ENCODE results near the gene IL1RAPL2. TPM values are rescaled to one million over a fixed set of nuclear protein-coding genes. Genes with fewer than 3 reads are reported as not detected.
"Not testable (repeated sequence)": the region's sequence is repeated elsewhere in the genome, so short reads cannot be mapped to it uniquely, and the experiment has no call there.

Gene IL1RAPL2
- total RNA-seq, 1 experiment from 2014 or later, result not detected

- no peak for DNase-seq (ENCODE audit: low read depth)
- in situ Hi-C loops (cut with HindIII; ENCODE audit: low pct_unique_long_range_greater_than_20kb, low sequenced_read_pairs), result no loop called here
Observed at GRCh38 chrX:105101378-105101777, 535.4 kb downstream of the IL1RAPL2 start.

DNA sequence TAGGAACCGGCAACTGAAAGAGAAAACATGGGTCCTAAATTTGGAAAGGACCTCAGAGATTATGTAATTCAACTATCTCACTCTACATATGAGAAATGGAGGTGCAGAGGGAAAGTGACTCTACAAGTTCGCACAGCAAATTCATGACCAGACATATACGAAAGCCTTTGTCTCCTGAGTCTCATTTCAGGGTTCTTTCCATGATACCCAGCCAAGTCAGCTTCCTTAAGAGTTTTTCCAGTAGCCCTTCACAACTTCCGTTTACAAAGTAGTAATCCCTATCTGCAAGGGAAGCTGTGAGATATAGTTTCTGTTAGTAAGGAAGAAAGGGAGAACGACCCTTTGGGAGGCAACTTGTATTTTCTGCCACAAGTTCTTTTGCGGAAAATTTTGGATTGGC, 543.9 kb downstream of the IL1RAPL2 start:
- in situ Hi-C loops (cut with HindIII; ENCODE audit: low pct_unique_long_range_greater_than_20kb, low sequenced_read_pairs), result no loop called here
- no peak for DNase-seq (ENCODE audit: low read depth)

DNA sequence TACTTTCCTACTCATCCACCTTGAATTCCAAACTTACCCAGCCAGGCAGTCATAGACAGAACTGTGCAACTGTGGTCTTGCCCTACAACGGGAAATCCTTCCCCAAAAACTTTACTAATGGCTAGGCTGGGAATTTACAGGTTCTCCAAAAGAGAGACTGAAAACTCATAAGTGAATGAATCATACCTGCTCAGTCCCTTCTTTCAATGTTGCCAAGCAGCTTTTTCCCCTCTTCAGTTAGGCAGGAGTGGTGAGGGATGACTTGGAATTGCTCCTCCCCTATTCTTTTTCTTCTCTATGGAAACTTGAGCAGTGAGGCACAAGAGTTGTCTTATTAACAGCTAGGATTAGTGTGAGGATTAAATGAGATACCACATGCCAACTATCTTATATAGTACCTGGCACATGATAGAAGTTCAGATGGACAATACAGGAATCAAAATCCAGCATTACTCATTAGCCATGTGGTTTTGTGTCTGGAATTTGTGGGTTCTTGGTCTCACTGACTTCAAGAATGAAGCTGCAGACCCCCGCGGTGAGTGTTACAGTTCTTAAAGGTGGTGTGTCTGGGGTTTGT, 548.6 kb downstream of the IL1RAPL2 start:
- in situ Hi-C loops (cut with HindIII; ENCODE audit: low pct_unique_long_range_greater_than_20kb, low sequenced_read_pairs), result no loop called here
- DNase-seq (ENCODE audit: low read depth), result no peak

DNA sequence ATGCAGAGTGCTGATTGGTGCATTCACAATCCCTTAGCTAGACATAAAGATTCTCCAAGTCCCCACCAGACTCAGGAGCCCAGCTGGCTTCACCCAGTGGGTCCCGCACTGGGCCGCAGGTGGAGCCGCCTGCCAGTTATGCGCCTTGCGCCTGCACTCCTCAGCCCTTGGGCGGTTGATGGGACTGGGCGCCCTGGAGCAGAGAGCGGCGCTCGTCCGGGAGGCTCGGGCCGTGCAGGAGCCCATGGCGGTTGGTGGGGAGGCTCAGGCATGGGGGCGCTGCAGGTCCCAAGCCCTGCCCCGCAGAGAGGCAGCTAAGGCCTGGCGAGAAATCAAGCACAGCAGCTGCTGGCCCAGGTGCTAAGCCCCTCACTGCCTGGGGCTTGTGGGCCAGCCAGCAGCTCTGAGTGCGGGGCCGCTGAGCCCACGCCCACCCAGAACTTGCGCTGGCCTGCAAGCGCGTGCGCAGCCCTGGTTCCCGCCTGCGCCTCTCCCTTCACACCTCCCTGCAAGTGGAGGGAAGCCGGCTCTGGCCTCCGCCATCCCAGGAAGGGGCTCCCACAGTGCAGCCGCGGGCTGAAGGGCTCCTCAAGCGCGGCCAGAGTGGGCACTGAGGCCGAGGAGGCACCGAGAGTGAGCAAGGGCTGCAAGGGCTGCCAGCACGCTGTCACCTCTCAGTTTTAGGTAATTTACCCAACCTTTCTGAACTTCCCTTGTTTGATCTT, 549.8 kb downstream of the IL1RAPL2 start:
- in situ Hi-C loops (cut with HindIII; ENCODE audit: low pct_unique_long_range_greater_than_20kb, low sequenced_read_pairs); DNase-seq (ENCODE audit: low read depth): not testable (repeated sequence)

- in situ Hi-C loops (cut with HindIII; ENCODE audit: low pct_unique_long_range_greater_than_20kb, low sequenced_read_pairs), result no loop called here
- DNase-seq (ENCODE audit: low read depth), result no peak
Observed at GRCh38 chrX:105116486-105116885, 550.5 kb downstream of the IL1RAPL2 start.

DNA sequence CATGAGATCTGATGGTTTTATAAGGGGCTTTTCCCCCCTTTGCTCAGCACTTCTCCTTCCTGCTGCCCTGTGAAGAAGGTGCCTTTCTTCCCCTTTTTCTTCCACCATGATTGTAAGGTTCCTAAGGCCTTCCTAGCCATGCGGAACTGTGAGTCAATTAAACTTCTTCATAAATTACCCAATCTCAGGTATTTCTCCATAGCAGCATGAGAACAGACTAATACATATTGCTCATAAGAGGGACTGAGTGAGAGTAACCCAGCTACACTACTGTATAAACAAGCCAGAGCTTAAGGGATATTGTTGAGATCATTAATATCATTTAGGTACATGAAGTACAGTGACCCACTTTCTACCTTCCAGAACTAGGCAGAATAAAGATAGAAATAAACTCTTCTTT, 551.6 kb downstream of the IL1RAPL2 start:
- no peak for DNase-seq (ENCODE audit: low read depth)
- in situ Hi-C loops (cut with HindIII; ENCODE audit: low pct_unique_long_range_greater_than_20kb, low sequenced_read_pairs), result no loop called here

DNA sequence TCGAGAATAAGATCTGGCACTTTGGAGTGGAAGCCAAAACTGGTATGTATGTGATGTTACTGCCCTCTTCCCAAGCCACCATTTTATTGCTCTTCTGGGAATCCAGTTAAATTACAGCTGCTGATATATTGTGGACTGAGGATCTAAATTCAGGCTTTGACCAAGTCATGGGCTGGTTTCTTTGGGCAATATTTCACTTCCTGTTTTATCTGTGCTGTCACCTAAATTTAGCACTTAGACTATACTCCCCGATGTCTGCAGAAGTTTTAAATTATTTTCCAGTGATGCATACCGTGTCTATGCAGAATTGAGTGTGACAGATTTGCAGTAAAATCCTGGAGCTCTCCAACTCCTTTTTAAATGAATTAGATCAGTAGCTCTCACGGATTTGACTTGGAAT, 554.5 kb downstream of the IL1RAPL2 start:
- no peak for DNase-seq (ENCODE audit: low read depth)
- in situ Hi-C loops (cut with HindIII; ENCODE audit: low pct_unique_long_range_greater_than_20kb, low sequenced_read_pairs), result no loop called here

DNA sequence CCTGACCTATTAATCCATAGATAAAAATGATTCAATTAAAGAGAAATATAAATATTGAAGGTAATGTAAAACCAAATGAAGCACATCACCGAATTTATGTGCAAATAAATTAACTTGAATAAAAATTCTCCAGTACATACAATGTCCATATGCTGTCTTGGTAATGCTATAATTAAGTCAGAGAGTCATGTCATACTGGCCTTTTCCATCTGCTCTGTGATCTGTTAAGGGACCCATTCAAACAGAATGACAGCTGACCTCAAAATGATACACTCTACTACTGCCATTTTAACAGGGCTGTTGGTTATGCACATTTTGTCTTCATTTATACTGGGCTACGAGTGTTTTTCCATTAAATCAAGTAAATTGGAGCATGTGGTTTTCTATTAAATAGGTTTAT, 555.2 kb downstream of the IL1RAPL2 start:
- no peak for DNase-seq (ENCODE audit: low read depth)
- in situ Hi-C loops (cut with HindIII; ENCODE audit: low pct_unique_long_range_greater_than_20kb, low sequenced_read_pairs), result no loop called here

GRCh38 chrX:105126201-105126600, 560.2 kb downstream of the IL1RAPL2 start:
- in situ Hi-C loops (cut with HindIII; ENCODE audit: low pct_unique_long_range_greater_than_20kb, low sequenced_read_pairs), result no loop called here
- DNase-seq (ENCODE audit: low read depth), result no peak

- no peak for DNase-seq (ENCODE audit: low read depth)
- in situ Hi-C loops (cut with HindIII; ENCODE audit: low pct_unique_long_range_greater_than_20kb, low sequenced_read_pairs), result no loop called here
Observed at GRCh38 chrX:105134273-105134672, 568.3 kb downstream of the IL1RAPL2 start.

- no peak for DNase-seq (ENCODE audit: low read depth)
- in situ Hi-C loops (cut with HindIII; ENCODE audit: low pct_unique_long_range_greater_than_20kb, low sequenced_read_pairs), result no loop called here
Observed at GRCh38 chrX:105136786-105137185, 570.8 kb downstream of the IL1RAPL2 start.

- no peak for DNase-seq (ENCODE audit: low read depth)
- in situ Hi-C loops (cut with HindIII; ENCODE audit: low pct_unique_long_range_greater_than_20kb, low sequenced_read_pairs), result no loop called here
Observed at GRCh38 chrX:105150036-105150435, 584.0 kb downstream of the IL1RAPL2 start.

GRCh38 chrX:105150557-105150956, 584.6 kb downstream of the IL1RAPL2 start:
- in situ Hi-C loops (cut with HindIII; ENCODE audit: low pct_unique_long_range_greater_than_20kb, low sequenced_read_pairs), result no loop called here
- no peak for DNase-seq (ENCODE audit: low read depth)

DNA sequence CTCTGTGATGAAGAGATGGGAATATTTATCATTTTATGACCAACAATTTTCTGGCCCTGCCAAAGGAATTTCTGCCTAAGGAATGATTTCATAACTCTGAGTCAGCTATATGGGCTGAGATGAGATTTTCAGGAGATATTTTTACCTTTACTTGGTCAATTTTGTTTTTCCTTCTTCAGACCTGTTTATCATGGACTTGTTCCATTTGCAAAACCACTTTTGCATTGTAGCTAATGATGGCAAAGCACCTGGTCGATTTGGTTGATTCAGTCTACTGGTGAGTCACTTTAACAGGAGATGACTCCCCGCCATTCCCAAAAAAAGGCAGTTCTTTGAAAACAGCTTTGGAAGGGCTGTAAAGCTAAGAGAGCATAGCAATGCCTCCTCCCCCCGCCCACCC, 601.2 kb downstream of the IL1RAPL2 start:
- in situ Hi-C loops (cut with HindIII; ENCODE audit: low pct_unique_long_range_greater_than_20kb, low sequenced_read_pairs), result no loop called here
- DNase-seq (ENCODE audit: low read depth), result no peak

DNA sequence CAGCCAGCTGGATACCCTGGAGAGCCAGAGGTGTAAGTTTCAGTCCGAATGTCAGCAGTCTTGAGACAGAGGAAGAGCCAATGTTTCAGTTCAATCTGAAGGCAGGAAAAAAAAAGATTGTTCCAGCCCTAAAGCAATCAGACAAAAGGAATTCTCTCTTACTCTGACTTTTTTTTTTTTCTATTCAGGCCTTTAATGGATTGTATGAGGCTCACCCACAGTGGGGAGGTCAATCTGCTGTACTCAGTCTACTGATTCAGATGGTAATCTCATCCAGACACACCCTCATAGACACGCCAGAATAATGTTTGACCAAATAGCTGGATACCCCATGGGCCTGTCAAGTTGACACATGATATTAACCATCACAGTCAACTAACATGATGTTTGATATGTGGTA, 602.6 kb downstream of the IL1RAPL2 start:
- in situ Hi-C loops (cut with HindIII; ENCODE audit: low pct_unique_long_range_greater_than_20kb, low sequenced_read_pairs), result no loop called here
- DNase-seq (ENCODE audit: low read depth), result no peak

GRCh38 chrX:105173071-105173470, 607.1 kb downstream of the IL1RAPL2 start:
- DNase-seq (ENCODE audit: low read depth), result no peak
- in situ Hi-C loops (cut with HindIII; ENCODE audit: low pct_unique_long_range_greater_than_20kb, low sequenced_read_pairs), result no loop called here

DNA sequence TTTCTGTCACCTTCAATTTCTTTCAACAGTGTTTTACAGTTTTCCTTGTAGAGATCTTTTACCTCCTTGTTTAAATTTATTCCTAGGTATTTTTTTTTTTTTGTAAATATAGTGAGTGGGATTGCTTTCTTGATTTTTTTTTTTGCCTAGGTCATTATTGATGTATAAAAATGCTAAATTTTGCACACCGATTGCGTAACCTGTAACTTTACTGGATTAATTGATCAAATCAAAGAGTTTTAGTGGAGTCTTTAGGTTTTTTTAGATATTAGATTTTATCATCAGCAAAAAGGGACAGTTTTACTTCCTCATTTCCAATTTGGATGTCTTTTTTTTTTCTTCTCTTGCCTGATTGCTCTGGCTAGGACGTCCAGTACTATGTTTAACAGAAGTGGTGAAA, 613.6 kb downstream of the IL1RAPL2 start:
- in situ Hi-C loops (cut with HindIII; ENCODE audit: low pct_unique_long_range_greater_than_20kb, low sequenced_read_pairs), result no loop called here
- no peak for DNase-seq (ENCODE audit: low read depth)

DNA sequence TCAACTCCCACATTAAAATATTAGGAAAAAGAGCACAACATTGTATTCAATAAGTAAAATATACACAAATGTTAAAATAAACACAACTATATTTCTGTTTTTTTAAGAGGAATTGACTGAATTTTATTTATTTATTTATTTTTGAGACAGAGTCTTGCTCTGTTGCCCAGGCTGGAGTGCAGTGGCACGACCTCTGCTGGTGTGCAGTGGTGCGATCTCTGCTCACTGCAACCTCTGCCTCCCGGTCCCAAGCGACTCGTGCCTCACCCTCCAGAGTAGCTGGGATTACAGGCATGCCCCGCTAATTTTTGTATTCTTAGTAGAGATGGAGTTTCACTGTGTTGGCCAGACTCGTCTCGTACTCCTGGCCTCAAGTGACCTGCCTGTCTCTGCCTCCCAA, 623.1 kb downstream of the IL1RAPL2 start:
- in situ Hi-C loops (cut with HindIII; ENCODE audit: low pct_unique_long_range_greater_than_20kb, low sequenced_read_pairs), result no loop called here
- no peak for DNase-seq (ENCODE audit: low read depth)

GRCh38 chrX:105190252-105190853, 624.4 kb downstream of the IL1RAPL2 start:
- in situ Hi-C loops (cut with HindIII; ENCODE audit: low pct_unique_long_range_greater_than_20kb, low sequenced_read_pairs), result no loop called here
- peak; percentile 24 for DNase-seq (ENCODE audit: low read depth)

DNA sequence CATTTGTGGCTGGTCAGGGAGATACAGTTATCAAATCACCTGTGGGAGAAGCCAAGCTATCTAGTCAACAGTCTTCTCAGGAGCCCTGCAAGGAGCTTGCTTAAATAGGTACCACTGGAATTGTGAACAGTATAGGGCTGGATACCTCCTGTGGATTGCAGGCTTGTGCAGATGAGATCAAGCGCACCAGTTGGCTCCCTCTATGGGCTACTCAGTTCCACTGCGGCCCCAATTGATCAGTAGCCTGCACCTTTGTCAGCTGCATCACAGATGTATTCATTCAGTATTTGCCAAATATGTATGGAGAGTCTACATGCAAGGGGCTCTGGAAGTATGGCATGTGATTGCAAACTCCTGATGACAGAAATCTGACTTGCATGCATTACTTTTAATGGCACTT, 625.9 kb downstream of the IL1RAPL2 start:
- no peak for DNase-seq (ENCODE audit: low read depth)
- in situ Hi-C loops (cut with HindIII; ENCODE audit: low pct_unique_long_range_greater_than_20kb, low sequenced_read_pairs), result no loop called here

Measured in Caki2 (cell line).